ENCODE results near the gene OSBPL7. TPM values are rescaled to one million over a fixed set of nuclear protein-coding genes. Genes with fewer than 3 reads are reported as not detected.

Gene OSBPL7
- total RNA-seq, 1 experiment from 2014 or later: 20.5 TPM

DNA sequence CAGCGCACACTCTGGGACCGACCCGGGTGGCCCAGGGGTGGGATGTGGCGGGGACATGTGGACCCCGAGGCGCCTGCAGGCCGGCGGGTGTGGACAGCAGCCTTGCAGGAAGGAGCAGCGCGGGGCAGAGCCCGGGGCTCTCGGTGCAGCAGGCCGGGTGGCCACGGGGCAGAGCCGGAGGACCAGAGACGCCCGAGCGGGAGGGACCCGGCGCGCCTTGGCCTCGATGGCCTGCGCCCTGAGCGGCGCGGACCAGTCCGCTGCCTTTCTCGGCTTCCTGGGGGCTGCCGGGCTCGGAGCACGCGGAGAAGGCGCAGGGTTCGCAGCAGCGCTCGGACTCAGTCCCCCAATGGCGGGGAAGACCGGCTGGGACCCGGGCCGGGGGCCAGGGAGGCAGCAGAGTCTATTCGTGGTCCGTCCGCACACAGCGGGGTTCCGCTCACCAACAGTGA lies 43.4 kb downstream of the OSBPL7 start:
- BruUV-seq (replicated peaks): no TSS peak
- Histone ChIP-seq H3K79me2 (ENCODE audit: insufficient read depth, low read length) (no peaks in the 10 kb centered on the region), H3K4me3 (replicated peaks in 1 of 2; ENCODE audit: low read depth in 1 of 2, low read length in 2 of 2) (no peak overlapping the region), H3K9ac (ENCODE audit: low read length) (no peak overlapping the region), H3K36me3 (ENCODE audit: control insufficient read depth in 1 of 2, insufficient read depth in 2 of 2, low read length in 2 of 2) (no peaks in the 10 kb centered on the region), H3K9me2 (ENCODE audit: insufficient read depth) (no peaks in the 10 kb centered on the region), H3K4me2 (ENCODE audit: low read length) (no peak overlapping the region), H3K9me3 (ENCODE audit: control insufficient read depth in 1 of 2, insufficient read depth in 1 of 2, low read depth in 1 of 2, low read length in 2 of 2) (no peaks in the 10 kb centered on the region), H4K20me1 (ENCODE audit: insufficient read depth) (no peaks in the 10 kb centered on the region), H2AFZ (ENCODE audit: low read depth, low read length, poor library complexity, severe bottlenecking) (no peak overlapping the region), H3K27ac (ENCODE audit: low read depth, low read length) (no peak overlapping the region), H3K27me3 (ENCODE audit: insufficient read depth, low read length) (peaks cover 29% of the 10 kb centered on the region; the same call in 1 of the 2 replicates), H3K4me1 (ENCODE audit: control insufficient read depth in 1 of 2, insufficient read depth in 2 of 2, low read length in 2 of 2) (no peaks in the 10 kb centered on the region)
- no peak for ATAC-seq
- DNase-seq (ENCODE audit: low read depth, low spot score): no peak
- intact Hi-C loops (cut with micrococcal nuclease): no loop called here
- ChIA-PET CTCF (no interaction called here), POLR2A (no interaction called here), RAD21 (ENCODE audit: low non-redundant PET in 1 of 2, low total read pairs in 2 of 2, uncharacterized antibody in 2 of 2, unreplicated experiment in 2 of 2) (no interaction called here)
- no peak for TF ChIP-seq EGR1 (IDR thresholded peaks at IDR 0.05; ENCODE audit: low read depth)
- no peak for TF ChIP-seq CBX3 (IDR thresholded peaks at IDR 0.05; ENCODE audit: low read depth)
- TF ChIP-seq JUND (IDR thresholded peaks at IDR 0.05): no peak
- no peak for TF ChIP-seq FOSL1 (IDR thresholded peaks at IDR 0.05; ENCODE audit: low read depth)
- TF ChIP-seq POLR2AphosphoS5 (IDR thresholded peaks at IDR 0.05; ENCODE audit: low read depth, low read length): no peak
- TF ChIP-seq, protein P1, sequence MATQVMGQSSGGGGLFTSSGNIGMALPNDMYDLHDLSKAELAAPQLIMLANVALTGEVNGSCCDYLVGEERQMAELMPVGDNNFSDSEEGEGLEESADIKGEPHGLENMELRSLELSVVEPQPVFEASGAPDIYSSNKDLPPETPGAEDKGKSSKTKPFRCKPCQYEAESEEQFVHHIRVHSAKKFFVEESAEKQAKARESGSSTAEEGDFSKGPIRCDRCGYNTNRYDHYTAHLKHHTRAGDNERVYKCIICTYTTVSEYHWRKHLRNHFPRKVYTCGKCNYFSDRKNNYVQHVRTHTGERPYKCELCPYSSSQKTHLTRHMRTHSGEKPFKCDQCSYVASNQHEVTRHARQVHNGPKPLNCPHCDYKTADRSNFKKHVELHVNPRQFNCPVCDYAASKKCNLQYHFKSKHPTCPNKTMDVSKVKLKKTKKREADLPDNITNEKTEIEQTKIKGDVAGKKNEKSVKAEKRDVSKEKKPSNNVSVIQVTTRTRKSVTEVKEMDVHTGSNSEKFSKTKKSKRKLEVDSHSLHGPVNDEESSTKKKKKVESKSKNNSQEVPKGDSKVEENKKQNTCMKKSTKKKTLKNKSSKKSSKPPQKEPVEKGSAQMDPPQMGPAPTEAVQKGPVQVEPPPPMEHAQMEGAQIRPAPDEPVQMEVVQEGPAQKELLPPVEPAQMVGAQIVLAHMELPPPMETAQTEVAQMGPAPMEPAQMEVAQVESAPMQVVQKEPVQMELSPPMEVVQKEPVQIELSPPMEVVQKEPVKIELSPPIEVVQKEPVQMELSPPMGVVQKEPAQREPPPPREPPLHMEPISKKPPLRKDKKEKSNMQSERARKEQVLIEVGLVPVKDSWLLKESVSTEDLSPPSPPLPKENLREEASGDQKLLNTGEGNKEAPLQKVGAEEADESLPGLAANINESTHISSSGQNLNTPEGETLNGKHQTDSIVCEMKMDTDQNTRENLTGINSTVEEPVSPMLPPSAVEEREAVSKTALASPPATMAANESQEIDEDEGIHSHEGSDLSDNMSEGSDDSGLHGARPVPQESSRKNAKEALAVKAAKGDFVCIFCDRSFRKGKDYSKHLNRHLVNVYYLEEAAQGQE (IDR thresholded peaks at IDR 0.05; ENCODE audit: low read depth): no peak
- TF ChIP-seq SP1 (IDR thresholded peaks at IDR 0.05; ENCODE audit: low read depth): no peak
- TF ChIP-seq ZFX (IDR thresholded peaks at IDR 0.05): no peak
- no peak for TF ChIP-seq YY1 (IDR thresholded peaks at IDR 0.05; ENCODE audit: extremely low read depth, insufficient replicate concordance, low read depth, low read length)
- no peak for TF ChIP-seq SIN3A (IDR thresholded peaks at IDR 0.05; ENCODE audit: low read depth)
- TF ChIP-seq, protein P2, sequence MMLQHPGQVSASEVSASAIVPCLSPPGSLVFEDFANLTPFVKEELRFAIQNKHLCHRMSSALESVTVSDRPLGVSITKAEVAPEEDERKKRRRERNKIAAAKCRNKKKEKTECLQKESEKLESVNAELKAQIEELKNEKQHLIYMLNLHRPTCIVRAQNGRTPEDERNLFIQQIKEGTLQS (IDR thresholded peaks at IDR 0.05): no peak
- TF ChIP-seq, protein P3, sequence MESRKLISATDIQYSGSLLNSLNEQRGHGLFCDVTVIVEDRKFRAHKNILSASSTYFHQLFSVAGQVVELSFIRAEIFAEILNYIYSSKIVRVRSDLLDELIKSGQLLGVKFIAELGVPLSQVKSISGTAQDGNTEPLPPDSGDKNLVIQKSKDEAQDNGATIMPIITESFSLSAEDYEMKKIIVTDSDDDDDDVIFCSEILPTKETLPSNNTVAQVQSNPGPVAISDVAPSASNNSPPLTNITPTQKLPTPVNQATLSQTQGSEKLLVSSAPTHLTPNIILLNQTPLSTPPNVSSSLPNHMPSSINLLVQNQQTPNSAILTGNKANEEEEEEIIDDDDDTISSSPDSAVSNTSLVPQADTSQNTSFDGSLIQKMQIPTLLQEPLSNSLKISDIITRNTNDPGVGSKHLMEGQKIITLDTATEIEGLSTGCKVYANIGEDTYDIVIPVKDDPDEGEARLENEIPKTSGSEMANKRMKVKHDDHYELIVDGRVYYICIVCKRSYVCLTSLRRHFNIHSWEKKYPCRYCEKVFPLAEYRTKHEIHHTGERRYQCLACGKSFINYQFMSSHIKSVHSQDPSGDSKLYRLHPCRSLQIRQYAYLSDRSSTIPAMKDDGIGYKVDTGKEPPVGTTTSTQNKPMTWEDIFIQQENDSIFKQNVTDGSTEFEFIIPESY (IDR thresholded peaks at IDR 0.05; ENCODE audit: extremely low read depth, insufficient replicate concordance, low read length): no peak
- no peak for TF ChIP-seq CEBPB (IDR thresholded peaks at IDR 0.05; ENCODE audit: low read depth)
- TF ChIP-seq SRF (IDR thresholded peaks at IDR 0.05; ENCODE audit: low read depth): no peak
- TF ChIP-seq ELF1 (IDR thresholded peaks at IDR 0.05; ENCODE audit: borderline replicate concordance, low read depth): no peak
- no peak for TF ChIP-seq POLR2A (IDR thresholded peaks at IDR 0.05; ENCODE audit: borderline replicate concordance, extremely low read depth, insufficient read depth, insufficient read length)
- no peak for TF ChIP-seq ZNF274 (IDR thresholded peaks at IDR 0.05; ENCODE audit: low read depth, low read length)
- TF ChIP-seq TCF7L2 (IDR thresholded peaks at IDR 0.05; ENCODE audit: borderline replicate concordance, extremely low read depth, insufficient read depth, insufficient read length): no peak

All from HCT116 (cell line).